GM13976 (cell line): ENCODE measurements around the gene FOXO1.

ENCODE experiments used
- DNase-seq: peaks from one replicate; pipeline ENCODE4 v3.0.0; 2012; ENCODE audit warnings: low spot score
- CTCF ChIP-seq: IDR thresholded peaks from 2 replicates; pipeline ENCODE4 v1.5.1; 2012; ENCODE audit warnings: borderline replicate concordance, mild to moderate bottlenecking; ENCODE audit not compliant: insufficient read depth; ENCODE audit errors: extremely low read depth, missing control alignments, control extremely low read depth
- in situ Hi-C: fragments of 300-500 bp; cut with MboI; formaldehyde crosslinking; loops from one replicate; pipeline ENCODE4 v1.12.0; 2022; ENCODE audit warnings: low sequenced_read_pairs, mixed read lengths, inconsistent platforms; ENCODE audit not compliant: unreplicated experiment

FOXO1 gene

GRCh38 chr13:40508127-40508526, 158.3 kb downstream of the FOXO1 start:
- TF ChIP-seq CTCF = no peak
- in situ Hi-C loops = no loop called here
- no peak for DNase-seq

GRCh38 chr13:40506592-40507446, 159.6 kb downstream of the FOXO1 start:
- TF ChIP-seq CTCF = no peak
- no peak for DNase-seq
- in situ Hi-C loops = no loop called here
